ENCODE results near the gene HUS1. TPM values are rescaled to one million over a fixed set of nuclear protein-coding genes. Genes with fewer than 3 reads are reported as not detected.

HUS1 gene
- total and polyA plus RNA-seq, 2 of the 8 experiments (the other 6 are each of a cell fraction or from before 2014, with no cell fraction given): 15.0 to 33.0 TPM

DNA sequence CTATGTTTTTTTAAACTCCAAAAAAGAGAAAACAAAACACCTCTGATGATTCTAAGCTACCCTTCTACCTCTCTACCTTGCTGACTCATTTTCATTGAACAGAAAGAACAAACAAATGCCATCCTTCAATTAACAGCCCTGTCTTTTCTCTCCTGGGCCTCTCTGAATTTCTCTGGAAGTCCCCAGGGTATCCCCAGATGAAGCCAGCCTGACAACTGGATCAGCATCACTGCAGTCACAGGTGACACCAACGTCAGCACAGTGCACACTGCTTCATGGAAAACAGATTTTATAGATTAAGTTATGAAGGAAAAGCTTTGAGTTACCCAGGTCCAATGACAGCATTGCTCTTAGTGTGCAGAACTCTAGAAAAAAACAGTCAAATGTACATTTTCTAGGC is 5.7 kb downstream of the HUS1 start:
- H3K79me1 ChIP-seq (ENCODE audit: low read depth, low read length): peaks cover 2% of the 10 kb centered on the region; the same call in 1 of the 2 replicates
- no peak overlapping the region for H3K56ac ChIP-seq (replicated peaks; ENCODE audit: insufficient read length, low read depth, low read length)
- H3K18ac ChIP-seq (ENCODE audit: extremely low read depth, low read length): no peak overlapping the region
- H2AK5ac ChIP-seq (ENCODE audit: low read depth, low read length): no peak overlapping the region
- H2BK20ac ChIP-seq (ENCODE audit: low read length): no peak overlapping the region
- no peak overlapping the region for H3K27ac ChIP-seq (ENCODE audit: low read depth, low read length)
- DNase-seq (ENCODE audit: low read depth in 1 of 2, low spot score in 2 of 2) (no peak), FAIRE-seq (no peak)
- H3K9me3 ChIP-seq (ENCODE audit: insufficient read depth in 2 of 2, low read depth in 1 of 2, low read length in 1 of 2): no peaks in the 10 kb centered on the region
- no peak overlapping the region for H4K91ac ChIP-seq (replicated peaks; ENCODE audit: insufficient read length, low read length)
- ChIA-PET CTCF (ENCODE audit: partially characterized antibody) (interaction anchor here (0.5 to 2.8 kb wide), 7 partner anchors 15 to 260 kb away, joined by 3 to 13 read pairs (median 3); no protein-coding TSS in a partner anchor), POLR2A (ENCODE audit: partially characterized antibody) (interaction anchor here (0.9 to 3.0 kb wide), 5 partner anchors 9 to 147 kb away, joined by 3 to 9 read pairs (median 3); partner anchors contain the start of gene UPP1)
- no peak overlapping the region for H3K9ac ChIP-seq (replicated peaks in 1 of 4; ENCODE audit: extremely low read depth in 1 of 4, low read depth in 3 of 4, low read length in 3 of 4)
- H3K4me1 ChIP-seq (replicated peaks in 1 of 4; ENCODE audit: control insufficient read depth in 3 of 4, insufficient read depth in 4 of 4, low read length in 3 of 4): peaks cover 0 to 3% (median 3%) of the 10 kb centered on the region in 4 experiments; a peak in 3 of 7 replicates
- H4K8ac ChIP-seq (ENCODE audit: extremely low read depth, insufficient read depth, low read length): no peak overlapping the region
- no peak overlapping the region for H3K4me3 ChIP-seq (ENCODE audit: extremely low read depth in 1 of 4, insufficient read depth in 2 of 4, low read depth in 3 of 4, low read length in 4 of 4)
- H2BK15ac ChIP-seq (ENCODE audit: low read length): no peak overlapping the region
- peaks cover 15 to 66% (median 46%) of the 10 kb centered on the region in 4 experiments for H3K36me3 ChIP-seq (ENCODE audit: control insufficient read depth in 2 of 4, insufficient read depth in 4 of 4, low read length in 3 of 4)
- no peak overlapping the region for H3K4me2 ChIP-seq (ENCODE audit: insufficient read depth in 1 of 2, low read depth in 2 of 2, low read length in 2 of 2)
- peaks cover 0 to 2% of the 10 kb centered on the region in 2 experiments for H4K20me1 ChIP-seq (replicated peaks in 1 of 2; ENCODE audit: control insufficient read depth in 1 of 2, insufficient read depth in 2 of 2, low read length in 2 of 2)
- H2BK12ac ChIP-seq (ENCODE audit: low read depth, low read length): no peak overlapping the region
- H2AFZ ChIP-seq (ENCODE audit: low read length): no peak overlapping the region
- WGBS, 2 experiments (ENCODE audit: extremely low coverage in 1 of 2, insufficient coverage in 1 of 2, insufficient read length in 1 of 2, insufficient replicate concordance in 2 of 2, low coverage in 1 of 2, low lambda C conversion rate in 2 of 2, missing lambda C conversion rate in 1 of 2): 80% methylated on average over 1 of the region's 1 CpG; no CpG with 5 or more reads in 1 of the 2 experiments
- H3K79me2 ChIP-seq (ENCODE audit: control insufficient read depth in 1 of 2, insufficient read depth in 2 of 2, low read length in 2 of 2): peaks cover 5 to 11% of the 10 kb centered on the region in 2 experiments
- H4K5ac ChIP-seq (ENCODE audit: insufficient read length, low read depth, low read length): no peak overlapping the region
- peaks cover under 1% of the 10 kb centered on the region; the same call in 1 of the 2 replicates for H3K23me2 ChIP-seq (ENCODE audit: low read depth, low read length)
- H3K27me3 ChIP-seq (replicated peaks in 1 of 4; ENCODE audit: control insufficient read depth in 3 of 4, extremely low read depth in 1 of 4, insufficient read depth in 3 of 4, low read length in 3 of 4): no peaks in the 10 kb centered on the region
- no peak overlapping the region for H3K23ac ChIP-seq (ENCODE audit: insufficient read length)
- H2BK120ac ChIP-seq (replicated peaks; ENCODE audit: low read depth, low read length): no peak overlapping the region
- no peak overlapping the region for H3K14ac ChIP-seq (ENCODE audit: insufficient read length)
- no peak overlapping the region for H2BK5ac ChIP-seq (ENCODE audit: low read depth, low read length)
- no peak overlapping the region for H3K4ac ChIP-seq (replicated peaks; ENCODE audit: insufficient read length, low read depth, low read length)
- TF ChIP-seq FOSL1 (IDR thresholded peaks at IDR 0.05; ENCODE audit: insufficient read depth, low read depth, low read length) (no peak), HDAC6 (IDR thresholded peaks at IDR 0.05; ENCODE audit: low read depth, low read length) (no peak), SIN3A (conservative IDR thresholded peaks at IDR 0.05 in 1 of 2, IDR thresholded peaks at IDR 0.05 in 1 of 2; ENCODE audit: low read depth in 1 of 2, low read length in 2 of 2) (no peak), RNF2 (IDR thresholded peaks at IDR 0.05; ENCODE audit: borderline replicate concordance, low read depth, low read length, missing control alignments, poor library complexity, severe bottlenecking) (no peak), HDAC2 (IDR thresholded peaks at IDR 0.05; ENCODE audit: borderline replicate concordance in 1 of 2, low read depth in 2 of 2, low read length in 2 of 2) (no peak)
- TF ChIP-seq, protein P1, sequence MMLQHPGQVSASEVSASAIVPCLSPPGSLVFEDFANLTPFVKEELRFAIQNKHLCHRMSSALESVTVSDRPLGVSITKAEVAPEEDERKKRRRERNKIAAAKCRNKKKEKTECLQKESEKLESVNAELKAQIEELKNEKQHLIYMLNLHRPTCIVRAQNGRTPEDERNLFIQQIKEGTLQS (IDR thresholded peaks at IDR 0.05; ENCODE audit: insufficient read depth, low read depth, low read length): no peak
- TF ChIP-seq, protein P2, sequence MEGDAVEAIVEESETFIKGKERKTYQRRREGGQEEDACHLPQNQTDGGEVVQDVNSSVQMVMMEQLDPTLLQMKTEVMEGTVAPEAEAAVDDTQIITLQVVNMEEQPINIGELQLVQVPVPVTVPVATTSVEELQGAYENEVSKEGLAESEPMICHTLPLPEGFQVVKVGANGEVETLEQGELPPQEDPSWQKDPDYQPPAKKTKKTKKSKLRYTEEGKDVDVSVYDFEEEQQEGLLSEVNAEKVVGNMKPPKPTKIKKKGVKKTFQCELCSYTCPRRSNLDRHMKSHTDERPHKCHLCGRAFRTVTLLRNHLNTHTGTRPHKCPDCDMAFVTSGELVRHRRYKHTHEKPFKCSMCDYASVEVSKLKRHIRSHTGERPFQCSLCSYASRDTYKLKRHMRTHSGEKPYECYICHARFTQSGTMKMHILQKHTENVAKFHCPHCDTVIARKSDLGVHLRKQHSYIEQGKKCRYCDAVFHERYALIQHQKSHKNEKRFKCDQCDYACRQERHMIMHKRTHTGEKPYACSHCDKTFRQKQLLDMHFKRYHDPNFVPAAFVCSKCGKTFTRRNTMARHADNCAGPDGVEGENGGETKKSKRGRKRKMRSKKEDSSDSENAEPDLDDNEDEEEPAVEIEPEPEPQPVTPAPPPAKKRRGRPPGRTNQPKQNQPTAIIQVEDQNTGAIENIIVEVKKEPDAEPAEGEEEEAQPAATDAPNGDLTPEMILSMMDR (IDR thresholded peaks at IDR 0.05; ENCODE audit: control extremely low read depth in 1 of 3, insufficient read depth in 1 of 3, low read depth in 1 of 3, low read length in 3 of 3): no peak
